Measurements from ENCODE around the gene LY6G6D.
"Not testable (repeated sequence)": the region's sequence is repeated elsewhere in the genome, so short reads cannot be mapped to it uniquely, and the experiment has no call there.

The LY6G6D gene

GRCh38 chr6:31692353-31692752, 22.8 kb upstream of the LY6G6D start:
- no peak for DNase-seq (ENCODE audit: low spot score)

- DNase-seq (ENCODE audit: low spot score): no peak
Observed at GRCh38 chr6:31692886-31693285, 22.3 kb upstream of the LY6G6D start.

- DNase-seq (ENCODE audit: low spot score): no peak
Observed at GRCh38 chr6:31693535-31693934, 21.6 kb upstream of the LY6G6D start.

GRCh38 chr6:31697555-31697954, 17.6 kb upstream of the LY6G6D start:
- DNase-seq (ENCODE audit: low spot score): no peak

- DNase-seq (ENCODE audit: low spot score): no peak
Observed at GRCh38 chr6:31700740-31701401, 14.3 kb upstream of the LY6G6D start.

GRCh38 chr6:31701666-31702404, 13.3 kb upstream of the LY6G6D start:
- DNase-seq (ENCODE audit: low spot score): no peak

- DNase-seq (ENCODE audit: low spot score): no peak
Observed at GRCh38 chr6:31702405-31702818, 12.7 kb upstream of the LY6G6D start.

- DNase-seq (ENCODE audit: low spot score): peak; percentile 92
Observed at GRCh38 chr6:31702819-31703716, 12.1 kb upstream of the LY6G6D start, which contains the start of gene ABHD16A. ABHD16A (minus strand) TSS chr6:31703324; CDS start chr6:31703281, 43 bp downstream.

- DNase-seq (ENCODE audit: low spot score): no peak
Observed at GRCh38 chr6:31705931-31706330, 9.2 kb upstream of the LY6G6D start.

- DNase-seq (ENCODE audit: low spot score): no peak
Observed at GRCh38 chr6:31706599-31706998, 8.5 kb upstream of the LY6G6D start, which contains the start of gene LY6G6F. LY6G6F (plus strand) TSS chr6:31706866; CDS start chr6:31706907, 41 bp downstream.

- no peak for DNase-seq (ENCODE audit: low spot score)
Observed at GRCh38 chr6:31707701-31708100, 7.4 kb upstream of the LY6G6D start.

- DNase-seq (ENCODE audit: low spot score): no peak
Observed at GRCh38 chr6:31708224-31708623, 6.9 kb upstream of the LY6G6D start.

GRCh38 chr6:31709157-31709556, 6.0 kb upstream of the LY6G6D start:
- DNase-seq (ENCODE audit: low spot score): not testable (repeated sequence)

GRCh38 chr6:31710523-31711219, 4.5 kb upstream of the LY6G6D start:
- DNase-seq (ENCODE audit: low spot score): no peak

GRCh38 chr6:31711233-31711632, 3.9 kb upstream of the LY6G6D start:
- no peak for DNase-seq (ENCODE audit: low spot score)

GRCh38 chr6:31712296-31712695, 2.9 kb upstream of the LY6G6D start:
- DNase-seq (ENCODE audit: low spot score): peak; percentile 74

GRCh38 chr6:31713465-31713864, 1.7 kb upstream of the LY6G6D start:
- no peak for DNase-seq (ENCODE audit: low spot score)

- DNase-seq (ENCODE audit: low spot score): peak; percentile 95
Observed at GRCh38 chr6:31713991-31714684, 1.0 kb upstream of the LY6G6D start.

- no peak for DNase-seq (ENCODE audit: low spot score)
Observed at GRCh38 chr6:31717499-31718222, 2.5 kb downstream of the LY6G6D start.

- no peak for DNase-seq (ENCODE audit: low spot score)
Observed at GRCh38 chr6:31718265-31718664, 3.1 kb downstream of the LY6G6D start.

Data from SW480 (cell line).